HG03280 (cell line): ENCODE measurements around the gene GNAT2.

Experiments used
- ATAC-seq: cut with Tn5 transposase; IDR thresholded peaks from one replicate; pipeline ENCODE4 v1.9.1; 2021; ENCODE audit warnings: mild to moderate bottlenecking, moderate library complexity; ENCODE audit not compliant: unreplicated experiment

Gene GNAT2

GRCh38 chr1:109613361-109614147 lies 5.9 kb downstream of the GNAT2 start:
- no peak for ATAC-seq

GRCh38 chr1:109611308-109611990 lies 8.0 kb downstream of the GNAT2 start:
- ATAC-seq, result no peak

- ATAC-seq, result no peak
Observed at GRCh38 chr1:109610609-109611307, 8.7 kb downstream of the GNAT2 start.

- no peak for ATAC-seq
Observed at GRCh38 chr1:109609881-109610280, 9.5 kb downstream of the GNAT2 start.

- ATAC-seq, result no peak
Observed at GRCh38 chr1:109605381-109605780, 14.0 kb downstream of the GNAT2 start.

GRCh38 chr1:109603229-109603628 lies 16.2 kb downstream of the GNAT2 start:
- ATAC-seq, result no peak

GRCh38 chr1:109598655-109599054 lies 20.8 kb downstream of the GNAT2 start:
- ATAC-seq, result no peak

GRCh38 chr1:109598156-109598555 lies 21.3 kb downstream of the GNAT2 start:
- ATAC-seq, result no peak

- ATAC-seq, result no peak
Observed at GRCh38 chr1:109595531-109595930, 23.9 kb downstream of the GNAT2 start.

GRCh38 chr1:109592916-109593315 lies 26.5 kb downstream of the GNAT2 start:
- ATAC-seq, result no peak

- no peak for ATAC-seq
Observed at GRCh38 chr1:109589679-109590078, 29.7 kb downstream of the GNAT2 start.

GRCh38 chr1:109589177-109589576 lies 30.2 kb downstream of the GNAT2 start:
- no peak for ATAC-seq

- no peak for ATAC-seq
Observed at GRCh38 chr1:109586055-109586454, 33.4 kb downstream of the GNAT2 start.

- no peak for ATAC-seq
Observed at GRCh38 chr1:109584766-109585165, 34.6 kb downstream of the GNAT2 start.

- no peak for ATAC-seq
Observed at GRCh38 chr1:109582021-109582420, 37.4 kb downstream of the GNAT2 start.

GRCh38 chr1:109579491-109579890 lies 39.9 kb downstream of the GNAT2 start:
- no peak for ATAC-seq

- ATAC-seq, result no peak
Observed at GRCh38 chr1:109578947-109579443, 40.4 kb downstream of the GNAT2 start.

- ATAC-seq, result no peak
Observed at GRCh38 chr1:109573785-109574184, 45.6 kb downstream of the GNAT2 start.

GRCh38 chr1:109570414-109570813 lies 49.0 kb downstream of the GNAT2 start:
- no peak for ATAC-seq

GRCh38 chr1:109569323-109569722 lies 50.1 kb downstream of the GNAT2 start:
- ATAC-seq, result no peak

GRCh38 chr1:109567877-109568672 lies 51.3 kb downstream of the GNAT2 start:
- ATAC-seq, result no peak
